HEK293T (cell line): ENCODE results near the gene HTD2.

Experiments used
- CTCF ChIA-PET: fragments of 350-600 bp; formaldehyde crosslinking; extraction: SDS; loops from one replicate; lab custom pipeline; 2021; ENCODE audit warnings: antibody characterized with exemption, inconsistent platforms; lab: Yijun Ruan, JAX
- POLR2A ChIA-PET: fragments of 350-600 bp; formaldehyde crosslinking; extraction: SDS; loops from one replicate; lab custom pipeline; 2020; ENCODE audit warnings: antibody characterized with exemption, inconsistent platforms; lab: Yijun Ruan, JAX
- DNase-seq: peaks from one replicate; pipeline ENCODE4 v3.0.0; 2012; ENCODE audit warnings: mixed read lengths; ENCODE audit errors: extremely low spot score
- ARNT ChIP-seq: fragments of 450-650 bp; IDR thresholded peaks from 2 replicates; pipeline ENCODE4 v1.6.1; 2017; ENCODE audit warnings: mild to moderate bottlenecking
- BHLHE40 ChIP-seq: fragments of 450-650 bp; IDR thresholded peaks from 2 replicates; pipeline ENCODE4 v1.6.1; 2016; ENCODE audit warnings: mild to moderate bottlenecking, moderate library complexity, borderline replicate concordance
- CTBP1 ChIP-seq: fragments of 450-650 bp; IDR thresholded peaks from 2 replicates; pipeline ENCODE4 v1.6.1; 2016; ENCODE audit warnings: borderline replicate concordance
- ELF4 ChIP-seq: fragments of 450-650 bp; IDR thresholded peaks from 2 replicates; pipeline ENCODE4 v1.6.1; 2017; ENCODE audit warnings: antibody characterized with exemption
- FOXA1 ChIP-seq: fragments of 450-650 bp; IDR thresholded peaks from 2 replicates; pipeline ENCODE4 v1.6.1; 2016; ENCODE audit warnings: mild to moderate bottlenecking
- FOXK2 ChIP-seq: fragments of 450-650 bp; IDR thresholded peaks from 2 replicates; pipeline ENCODE4 v1.6.1; 2016; ENCODE audit warnings: mild to moderate bottlenecking
- FOXM1 ChIP-seq: fragments of 450-650 bp; IDR thresholded peaks from 2 replicates; pipeline ENCODE4 v1.6.1; 2017; ENCODE audit warnings: mild to moderate bottlenecking, borderline replicate concordance
- HDGF ChIP-seq: fragments of 450-650 bp; IDR thresholded peaks from 2 replicates; pipeline ENCODE4 v1.6.1; 2017; ENCODE audit warnings: antibody characterized with exemption, borderline replicate concordance
- L3MBTL2 ChIP-seq: fragments of 450-650 bp; conservative IDR thresholded peaks from 2 replicates; pipeline ENCODE4 v1.6.1; 2016; ENCODE audit warnings: mild to moderate bottlenecking
- LEF1 ChIP-seq: fragments of 450-650 bp; IDR thresholded peaks from 2 replicates; pipeline ENCODE4 v1.6.1; 2017; ENCODE audit warnings: mild to moderate bottlenecking, borderline replicate concordance
- NFRKB ChIP-seq: fragments of 450-650 bp; IDR thresholded peaks from 2 replicates; pipeline ENCODE4 v1.6.1; 2016; ENCODE audit warnings: mild to moderate bottlenecking, moderate library complexity
- PKNOX1 ChIP-seq: fragments of 450-650 bp; IDR thresholded peaks from 2 replicates; pipeline ENCODE4 v1.6.1; 2016
- SP1 ChIP-seq: fragments of 450-650 bp; IDR thresholded peaks from 2 replicates; pipeline ENCODE4 v1.6.1; 2017
- SUZ12 ChIP-seq: fragments of 450-650 bp; IDR thresholded peaks from 2 replicates; pipeline ENCODE4 v1.6.1; 2016; ENCODE audit warnings: mild to moderate bottlenecking
- TARDBP ChIP-seq: fragments of 450-650 bp; IDR thresholded peaks from 2 replicates; pipeline ENCODE4 v1.6.1; 2016
- ZNF384 ChIP-seq: fragments of 450-650 bp; IDR thresholded peaks from 2 replicates; pipeline ENCODE4 v1.6.1; 2016

The HTD2 gene

GRCh38 chr3:58353722-58354553 is 47.6 kb downstream of the HTD2 start:
- no peak for DNase-seq
- POLR2A ChIA-PET: no interaction called here
- CTCF ChIA-PET: no interaction called here
- TF ChIP-seq SP1 (no peak), FOXK2 (no peak), FOXM1 (no peak), HDGF (no peak), ZNF384 (no peak), PKNOX1 (no peak), ARNT (no peak), L3MBTL2 (no peak), ELF4 (no peak), NFRKB (no peak), TARDBP (no peak), LEF1 (no peak), SUZ12 (no peak), FOXA1 (no peak), BHLHE40 (no peak), CTBP1 (no peak)

GRCh38 chr3:58355179-58355578 is 48.9 kb downstream of the HTD2 start:
- TF ChIP-seq SUZ12 (no peak), FOXA1 (no peak), PKNOX1 (no peak), LEF1 (no peak), CTBP1 (no peak), ELF4 (no peak), BHLHE40 (no peak), NFRKB (no peak), L3MBTL2 (no peak)
- no peak for DNase-seq
- POLR2A ChIA-PET: no interaction called here
- CTCF ChIA-PET: no interaction called here

GRCh38 chr3:58356054-58356453 is 49.7 kb downstream of the HTD2 start:
- DNase-seq: no peak
- TF ChIP-seq PKNOX1: no peak
- no peak for TF ChIP-seq FOXA1
- TF ChIP-seq NFRKB: no peak
- no peak for TF ChIP-seq L3MBTL2
- no peak for TF ChIP-seq HDGF
- no peak for TF ChIP-seq FOXM1
- ChIA-PET CTCF (no interaction called here), POLR2A (no interaction called here)

GRCh38 chr3:58357402-58357801 is 51.1 kb downstream of the HTD2 start:
- ChIA-PET POLR2A (interaction anchor here (1.2 kb wide), 1 partner anchor 50 kb away, joined by 4 read pairs; no protein-coding TSS in a partner anchor), CTCF (no interaction called here)
- DNase-seq: no peak
- TF ChIP-seq FOXA1 (no peak), FOXK2 (no peak), ELF4 (no peak), FOXM1 (no peak), CTBP1 (no peak), L3MBTL2 (no peak), ARNT (no peak), HDGF (no peak)

- POLR2A ChIA-PET: interaction anchor here (1.2 kb wide), 1 partner anchor 51 kb away, joined by 4 read pairs; no protein-coding TSS in a partner anchor
- DNase-seq: no peak
- TF ChIP-seq BHLHE40 (no peak), TARDBP (no peak), HDGF (no peak), FOXA1 (no peak), PKNOX1 (no peak), ELF4 (no peak)
- CTCF ChIA-PET: no interaction called here
Observed at GRCh38 chr3:58358092-58358491, 51.8 kb downstream of the HTD2 start.

- TF ChIP-seq PKNOX1 (no peak), HDGF (no peak), CTBP1 (no peak), FOXA1 (no peak), L3MBTL2 (no peak)
- ChIA-PET POLR2A (no interaction called here), CTCF (no interaction called here)
- DNase-seq: no peak
Observed at GRCh38 chr3:58358808-58359207, 52.5 kb downstream of the HTD2 start.
